Measurements from ENCODE around the gene RPL22L1.
"Not testable (repeated sequence)": the region's sequence is repeated elsewhere in the genome, so short reads cannot be mapped to it uniquely, and the experiment has no call there.

Gene RPL22L1

GRCh38 chr3:170830580-170830979 is 39.4 kb downstream of the RPL22L1 start:
- no peak overlapping the region for H3K9ac ChIP-seq
- no peaks in the 10 kb centered on the region for H3K36me3 ChIP-seq (ENCODE audit: insufficient read depth)
- no peaks in the 10 kb centered on the region for H3K79me2 ChIP-seq (ENCODE audit: insufficient read depth, low read depth)
- H4K20me1 ChIP-seq (ENCODE audit: insufficient read depth) = no peaks in the 10 kb centered on the region
- no peak overlapping the region for H2AFZ ChIP-seq (ENCODE audit: low read depth)
- no peak overlapping the region for H3K4me2 ChIP-seq
- no peak for TF ChIP-seq CTCF (conservative IDR thresholded peaks at IDR 0.05; ENCODE audit: low read depth, low read length)
- no peaks in the 10 kb centered on the region for H3K27me3 ChIP-seq (ENCODE audit: insufficient read depth, low read depth)
- no peak overlapping the region for H3K27ac ChIP-seq
- H3K4me1 ChIP-seq (ENCODE audit: low read depth, poor library complexity, severe bottlenecking) = no peaks in the 10 kb centered on the region
- H3K4me3 ChIP-seq (IDR thresholded peaks at IDR 0.05; ENCODE audit: insufficient read depth, low read depth, low read length) = no peak overlapping the region

DNA sequence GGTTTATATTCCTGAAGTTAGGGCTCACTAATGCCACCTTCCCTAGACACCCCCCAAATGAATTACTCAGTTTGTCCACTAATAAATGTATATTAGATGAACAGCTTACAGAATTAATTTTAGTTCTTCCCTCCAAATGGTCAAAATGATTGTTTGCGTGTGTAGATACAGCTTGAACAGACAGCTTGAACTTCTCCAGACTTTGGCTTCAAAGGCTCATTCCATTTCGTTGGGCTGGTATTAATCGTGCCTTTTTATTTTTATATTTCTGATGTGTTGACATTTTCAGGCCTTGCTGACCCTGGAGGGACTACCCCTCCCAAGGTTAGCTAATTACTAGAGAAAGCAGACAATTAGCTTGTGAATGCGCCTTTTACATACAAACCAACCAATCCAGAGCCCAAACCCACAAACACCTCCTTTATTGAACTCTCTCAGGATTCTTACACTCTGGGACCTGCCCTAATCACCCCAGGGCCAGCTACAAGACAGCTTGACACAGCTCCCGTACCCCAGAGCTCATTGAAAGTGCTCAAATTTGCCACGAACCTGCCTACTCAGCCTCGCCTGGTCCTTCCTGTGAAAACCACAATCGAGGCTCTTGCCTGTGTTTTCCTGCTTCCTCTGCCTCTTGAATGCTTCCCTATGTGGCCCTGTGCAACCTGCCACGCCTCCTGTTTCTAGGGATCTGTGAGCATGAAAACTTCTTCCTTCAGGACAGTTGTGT is 40.3 kb downstream of the RPL22L1 start:
- Histone ChIP-seq H2AFZ (ENCODE audit: low read depth) (no peak overlapping the region), H3K4me3 (IDR thresholded peaks at IDR 0.05; ENCODE audit: insufficient read depth, low read depth, low read length) (no peak overlapping the region), H3K4me1 (ENCODE audit: low read depth, poor library complexity, severe bottlenecking) (no peaks in the 10 kb centered on the region), H3K36me3 (ENCODE audit: insufficient read depth) (no peaks in the 10 kb centered on the region), H3K27ac (no peak overlapping the region), H3K79me2 (ENCODE audit: insufficient read depth, low read depth) (no peaks in the 10 kb centered on the region), H3K27me3 (ENCODE audit: insufficient read depth, low read depth) (no peaks in the 10 kb centered on the region), H3K4me2 (no peak overlapping the region), H3K9ac (no peak overlapping the region), H4K20me1 (ENCODE audit: insufficient read depth) (no peaks in the 10 kb centered on the region)
- TF ChIP-seq CTCF (conservative IDR thresholded peaks at IDR 0.05; ENCODE audit: low read depth, low read length) = no peak

DNA sequence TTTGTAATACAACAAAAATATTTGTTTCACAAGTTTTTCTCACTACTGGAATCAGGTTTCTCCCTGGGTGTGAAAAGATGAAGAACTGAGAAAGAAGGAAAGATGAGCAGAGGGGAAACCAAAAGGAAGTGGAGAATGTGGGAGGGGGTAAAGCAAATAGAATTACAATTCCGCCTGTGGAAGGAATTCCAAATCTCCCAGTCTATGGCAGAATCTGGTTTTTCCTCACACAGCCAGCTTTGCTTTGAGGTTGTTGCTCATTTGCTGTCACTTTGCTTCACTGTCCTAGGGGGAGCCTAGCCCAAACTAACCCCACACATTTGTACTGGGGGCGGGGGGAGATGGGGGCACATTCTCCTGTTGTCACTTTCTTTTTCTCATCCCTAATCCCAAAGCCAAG is 43.9 kb downstream of the RPL22L1 start:
- Histone ChIP-seq H4K20me1 (ENCODE audit: insufficient read depth) (no peaks in the 10 kb centered on the region), H3K27ac (no peak overlapping the region), H2AFZ (ENCODE audit: low read depth) (no peak overlapping the region), H3K36me3 (ENCODE audit: insufficient read depth) (no peaks in the 10 kb centered on the region), H3K9ac (no peak overlapping the region), H3K27me3 (ENCODE audit: insufficient read depth, low read depth) (no peaks in the 10 kb centered on the region), H3K4me3 (IDR thresholded peaks at IDR 0.05; ENCODE audit: insufficient read depth, low read depth, low read length) (no peak overlapping the region), H3K79me2 (ENCODE audit: insufficient read depth, low read depth) (no peaks in the 10 kb centered on the region), H3K4me2 (no peak overlapping the region), H3K4me1 (ENCODE audit: low read depth, poor library complexity, severe bottlenecking) (no peaks in the 10 kb centered on the region)
- TF ChIP-seq CTCF (conservative IDR thresholded peaks at IDR 0.05; ENCODE audit: low read depth, low read length) = no peak

GRCh38 chr3:170823562-170823961 is 46.4 kb downstream of the RPL22L1 start:
- not testable (repeated sequence) for H3K4me2 ChIP-seq; H3K79me2 ChIP-seq (ENCODE audit: insufficient read depth, low read depth); H4K20me1 ChIP-seq (ENCODE audit: insufficient read depth); H3K36me3 ChIP-seq (ENCODE audit: insufficient read depth); H3K27ac ChIP-seq; H3K4me1 ChIP-seq (ENCODE audit: low read depth, poor library complexity, severe bottlenecking); H3K9ac ChIP-seq; H2AFZ ChIP-seq (ENCODE audit: low read depth); H3K27me3 ChIP-seq (ENCODE audit: insufficient read depth, low read depth); H3K4me3 ChIP-seq (IDR thresholded peaks at IDR 0.05; ENCODE audit: insufficient read depth, low read depth, low read length)

- H3K4me1 ChIP-seq (ENCODE audit: low read depth, poor library complexity, severe bottlenecking); H3K9ac ChIP-seq; H3K36me3 ChIP-seq (ENCODE audit: insufficient read depth); H3K27ac ChIP-seq; H3K4me3 ChIP-seq (IDR thresholded peaks at IDR 0.05; ENCODE audit: insufficient read depth, low read depth, low read length); H3K4me2 ChIP-seq; H3K79me2 ChIP-seq (ENCODE audit: insufficient read depth, low read depth); H4K20me1 ChIP-seq (ENCODE audit: insufficient read depth); H2AFZ ChIP-seq (ENCODE audit: low read depth); H3K27me3 ChIP-seq (ENCODE audit: insufficient read depth, low read depth): not testable (repeated sequence)
These were observed 51.7 kb downstream of the RPL22L1 start for GRCh38 chr3:170818325-170818724.

- not testable (repeated sequence) for H3K4me2 ChIP-seq; H3K27ac ChIP-seq; H3K27me3 ChIP-seq (ENCODE audit: insufficient read depth, low read depth); H3K9ac ChIP-seq; H3K4me1 ChIP-seq (ENCODE audit: low read depth, poor library complexity, severe bottlenecking); H4K20me1 ChIP-seq (ENCODE audit: insufficient read depth); H2AFZ ChIP-seq (ENCODE audit: low read depth); H3K79me2 ChIP-seq (ENCODE audit: insufficient read depth, low read depth); H3K4me3 ChIP-seq (IDR thresholded peaks at IDR 0.05; ENCODE audit: insufficient read depth, low read depth, low read length); H3K36me3 ChIP-seq (ENCODE audit: insufficient read depth)
These were observed 52.5 kb downstream of the RPL22L1 start for GRCh38 chr3:170817471-170817870.

All from KMS-11 (cell line).